HG03039 (cell line): Measurements from ENCODE around the gene AMIGO1.

Experiments
- ATAC-seq: cut with Tn5 transposase; IDR thresholded peaks from one replicate; pipeline ENCODE4 v1.9.1; 2021; ENCODE audit warnings: mild to moderate bottlenecking, moderate library complexity; ENCODE audit not compliant: unreplicated experiment

The AMIGO1 gene

DNA sequence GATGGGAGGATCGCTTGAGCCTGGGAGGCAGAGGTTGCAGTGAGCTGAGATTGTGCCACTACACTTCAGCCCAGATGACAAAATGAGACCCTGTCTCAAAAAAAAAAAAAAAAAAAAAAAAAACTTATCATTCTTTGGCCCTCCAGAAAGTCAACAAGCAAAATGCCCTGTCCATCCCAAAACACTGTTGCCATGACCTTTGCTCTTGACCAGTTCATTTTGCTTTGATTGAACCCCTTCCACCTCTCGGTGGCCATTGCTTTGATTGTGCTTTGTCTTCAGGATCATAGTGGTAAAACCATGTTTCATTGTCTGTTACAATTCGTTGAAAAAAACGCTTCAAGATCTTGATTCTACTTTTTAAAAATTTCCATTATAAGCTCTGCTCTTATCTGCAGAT is 51.7 kb downstream of the AMIGO1 start:
- no peak for ATAC-seq

DNA sequence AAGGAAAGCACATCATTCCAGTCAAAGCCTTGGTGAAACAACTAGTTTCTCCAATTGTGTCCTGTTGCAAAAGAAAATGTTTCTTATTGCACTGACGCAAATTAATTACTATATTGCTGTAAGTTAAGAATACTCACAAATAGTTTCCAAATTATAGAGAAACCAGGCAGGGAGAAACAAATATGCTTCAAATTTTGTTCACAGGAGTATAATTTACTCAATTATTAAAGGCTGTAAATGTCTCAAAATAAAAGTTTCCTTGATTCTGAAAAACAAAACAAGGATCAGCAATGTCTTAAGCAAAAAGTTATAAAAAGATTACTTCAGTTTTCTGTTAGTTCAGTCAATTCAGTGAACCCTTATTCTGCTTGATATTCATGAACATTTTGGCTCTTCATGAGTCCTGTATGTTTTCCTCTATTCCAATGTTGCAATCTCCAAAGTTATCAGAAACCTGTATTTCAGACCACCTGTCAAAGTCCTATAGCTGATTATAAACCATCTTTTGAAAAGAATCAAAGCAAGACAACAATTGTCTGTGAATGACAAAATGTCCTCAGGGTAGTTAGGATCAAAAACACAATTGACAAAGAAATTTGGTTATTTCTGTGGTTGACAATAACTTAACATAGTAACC is 54.9 kb downstream of the AMIGO1 start:
- ATAC-seq: no peak
